ENCODE measurements around the gene E2F4. TPM values are rescaled to one million over a fixed set of nuclear protein-coding genes. Genes with fewer than 3 reads are reported as not detected.

The E2F4 gene
- total and polyA plus RNA-seq, 2 of the 13 experiments (the other 11 are each of a cell fraction or from before 2014, with no cell fraction given), result 84.8 to 91.2 TPM

DNA sequence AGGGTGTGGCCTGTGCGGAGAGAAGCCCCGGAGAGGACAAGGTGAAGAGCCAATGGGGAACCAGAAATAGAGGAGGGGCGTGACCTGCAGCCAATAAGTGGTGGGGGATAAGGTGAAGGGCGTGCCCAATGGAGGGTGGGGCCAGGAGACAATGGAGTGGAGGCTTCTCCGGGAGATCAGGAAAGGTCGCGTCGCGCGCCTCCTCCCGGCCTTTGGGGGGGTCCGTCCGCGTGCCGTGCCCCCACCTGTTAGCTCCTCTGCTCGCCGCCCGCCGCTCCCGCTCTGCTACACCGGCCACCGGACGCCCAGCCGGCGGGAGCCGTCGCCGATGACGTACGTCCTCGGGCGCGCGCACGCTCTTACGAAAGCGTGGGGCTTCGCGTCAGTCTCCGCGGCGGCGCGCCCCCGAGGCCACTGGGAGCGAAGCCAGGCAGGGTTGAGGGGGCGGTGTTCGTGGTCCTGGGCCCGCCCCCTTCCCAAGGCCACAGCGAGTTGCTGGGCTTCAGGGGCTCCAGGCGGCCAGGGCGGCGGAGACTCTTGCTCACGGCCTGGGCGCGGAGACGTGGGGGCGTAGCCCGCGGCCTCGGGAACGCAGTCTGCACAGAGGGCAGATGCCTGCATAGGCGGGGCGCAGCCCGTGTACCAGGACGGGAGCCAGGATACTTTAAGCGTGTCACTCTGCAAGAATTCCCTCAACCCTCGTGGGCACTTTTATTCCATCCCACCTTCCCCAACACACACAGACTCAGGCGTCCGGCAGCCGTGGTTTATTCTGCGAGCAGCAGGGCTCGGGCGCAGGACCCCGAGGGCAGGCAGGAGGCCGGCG lies 8.1 kb upstream of the E2F4 start, which contains the start of gene MATCAP1 (continued):
- TF ChIP-seq CERS6 (CRISPR knock-in tag; IDR thresholded peaks at IDR 0.05), result no peak
- TF ChIP-seq, protein P1, sequence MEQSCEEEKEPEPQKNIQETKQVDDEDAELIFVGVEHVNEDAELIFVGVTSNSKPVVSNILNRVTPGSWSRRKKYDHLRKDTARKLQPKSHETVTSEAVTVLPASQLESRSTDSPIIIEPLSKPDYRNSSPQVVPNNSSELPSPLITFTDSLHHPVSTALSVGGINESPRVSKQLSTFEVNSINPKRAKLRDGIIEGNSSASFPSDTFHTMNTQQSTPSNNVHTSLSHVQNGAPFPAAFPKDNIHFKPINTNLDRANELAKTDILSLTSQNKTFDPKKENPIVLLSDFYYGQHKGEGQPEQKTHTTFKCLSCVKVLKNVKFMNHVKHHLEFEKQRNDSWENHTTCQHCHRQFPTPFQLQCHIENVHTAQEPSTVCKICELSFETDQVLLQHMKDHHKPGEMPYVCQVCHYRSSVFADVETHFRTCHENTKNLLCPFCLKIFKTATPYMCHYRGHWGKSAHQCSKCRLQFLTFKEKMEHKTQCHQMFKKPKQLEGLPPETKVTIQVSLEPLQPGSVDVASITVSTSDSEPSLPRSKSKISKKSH (CRISPR knock-in tag; IDR thresholded peaks at IDR 0.05; ENCODE audit: borderline replicate concordance), result peak; percentile 43; the same call in 1 of the 2 replicates
- TF ChIP-seq RFXAP (CRISPR knock-in tag; IDR thresholded peaks at IDR 0.05; ENCODE audit: borderline replicate concordance), result peak; percentile 63; the same call in 1 of the 2 replicates
- TF ChIP-seq HOXA9 (CRISPR knock-in tag; IDR thresholded peaks at IDR 0.05; ENCODE audit: borderline replicate concordance), result 0 out of 2 replicates have a peak, but pooled peaks have one; percentile 26
- no peak for TF ChIP-seq NONO (IDR thresholded peaks at IDR 0.05)
- TF ChIP-seq NONO (CRISPR knock-in tag; conservative IDR thresholded peaks at IDR 0.05), result peak; percentile 77
- TF ChIP-seq ZNF230 (CRISPR knock-in tag; IDR thresholded peaks at IDR 0.05), result peak; percentile 80; the same call in 1 of the 2 replicates
- no peak for TF ChIP-seq SOX6 (IDR thresholded peaks at IDR 0.05)
- TF ChIP-seq SOX6 (CRISPR knock-in tag; IDR thresholded peaks at IDR 0.05), result peak; percentile 93
- TF ChIP-seq PBX2 (CRISPR knock-in tag; IDR thresholded peaks at IDR 0.05), result peak; percentile 95
- no peak for TF ChIP-seq HNF4G (IDR thresholded peaks at IDR 0.05; ENCODE audit: borderline replicate concordance, low read depth, low read length)
- TF ChIP-seq HNF4G (CRISPR knock-in tag; IDR thresholded peaks at IDR 0.05; ENCODE audit: borderline replicate concordance, low read depth), result no peak
- no peak for TF ChIP-seq CBX2 (IDR thresholded peaks at IDR 0.05; ENCODE audit: low read depth, low read length)
- TF ChIP-seq CBX2 (CRISPR knock-in tag; IDR thresholded peaks at IDR 0.05; ENCODE audit: low read depth), result no peak
- TF ChIP-seq RBM22 (optimal IDR thresholded peaks at IDR 0.05; ENCODE audit: low read length), result no peak
- peak; percentile 80 for TF ChIP-seq ZNF18 (CRISPR knock-in tag; IDR thresholded peaks at IDR 0.05; ENCODE audit: insufficient replicate concordance)
- peak; percentile 73; the same call in 1 of the 2 replicates for TF ChIP-seq THAP7 (CRISPR knock-in tag; IDR thresholded peaks at IDR 0.05)
- no peak for TF ChIP-seq GABPA (IDR thresholded peaks at IDR 0.05; ENCODE audit: low read depth, low read length)
- no peak for TF ChIP-seq GABPA (CRISPR knock-in tag; IDR thresholded peaks at IDR 0.05; ENCODE audit: low read depth)
- peak in 1 of 2 experiments; percentile 98; a peak in 2 of 4 replicates for TF ChIP-seq KLF16 (CRISPR knock-in tag; IDR thresholded peaks at IDR 0.05)
- peak; percentile 91 for TF ChIP-seq KAT8 (CRISPR knock-in tag; IDR thresholded peaks at IDR 0.05)
- TF ChIP-seq PHF21A (CRISPR knock-in tag; IDR thresholded peaks at IDR 0.05), result peak; percentile 79
- TF ChIP-seq ZNF75D (CRISPR knock-in tag; IDR thresholded peaks at IDR 0.05; ENCODE audit: borderline replicate concordance), result no peak
- TF ChIP-seq HOXA3 (CRISPR knock-in tag; IDR thresholded peaks at IDR 0.05), result peak; percentile 99
